Measurements from ENCODE around the gene NPC1.

NPC1 gene

GRCh38 chr18:23609390-23610023 lies 23.2 kb upstream of the NPC1 start:
- DNase-seq (ENCODE audit: low read depth in 2 of 2, low spot score in 1 of 2): no peak

GRCh38 chr18:23608211-23608610 lies 21.9 kb upstream of the NPC1 start:
- DNase-seq (ENCODE audit: low read depth in 2 of 2, low spot score in 1 of 2): no peak

GRCh38 chr18:23605941-23606340 lies 19.6 kb upstream of the NPC1 start:
- no peak for DNase-seq (ENCODE audit: low read depth in 2 of 2, low spot score in 1 of 2)

GRCh38 chr18:23599809-23600208 lies 13.5 kb upstream of the NPC1 start:
- DNase-seq (ENCODE audit: low read depth in 2 of 2, low spot score in 1 of 2): no peak

- DNase-seq (ENCODE audit: low read depth in 2 of 2, low spot score in 1 of 2): no peak
Measured at GRCh38 chr18:23596183-23596582, 9.9 kb upstream of the NPC1 start.

GRCh38 chr18:23595591-23595990 lies 9.3 kb upstream of the NPC1 start:
- no peak for DNase-seq (ENCODE audit: low read depth in 2 of 2, low spot score in 1 of 2)

- no peak for DNase-seq (ENCODE audit: low read depth in 2 of 2, low spot score in 1 of 2)
Measured at GRCh38 chr18:23593720-23594119, 7.4 kb upstream of the NPC1 start.

GRCh38 chr18:23592911-23593310 lies 6.6 kb upstream of the NPC1 start:
- no peak for DNase-seq (ENCODE audit: low read depth in 2 of 2, low spot score in 1 of 2)

GRCh38 chr18:23591011-23591410 lies 4.7 kb upstream of the NPC1 start:
- no peak for DNase-seq (ENCODE audit: low read depth in 2 of 2, low spot score in 1 of 2)

GRCh38 chr18:23588836-23589560 lies 2.7 kb upstream of the NPC1 start:
- DNase-seq (ENCODE audit: low read depth in 2 of 2, low spot score in 1 of 2): no peak

GRCh38 chr18:23587220-23587642 lies 925 bp upstream of the NPC1 start:
- DNase-seq (ENCODE audit: low read depth in 2 of 2, low spot score in 1 of 2): no peak

- DNase-seq (ENCODE audit: low read depth in 2 of 2, low spot score in 1 of 2): no peak
Measured at GRCh38 chr18:23585897-23586248, 433 bp downstream of the NPC1 start.

- DNase-seq (ENCODE audit: low read depth in 2 of 2, low spot score in 1 of 2): no peak
Measured at GRCh38 chr18:23585007-23585871, 1.1 kb downstream of the NPC1 start.

- DNase-seq (ENCODE audit: low read depth in 2 of 2, low spot score in 1 of 2): no peak
Measured at GRCh38 chr18:23584019-23584983, 2.0 kb downstream of the NPC1 start.

GRCh38 chr18:23583071-23583865 lies 3.0 kb downstream of the NPC1 start:
- no peak for DNase-seq (ENCODE audit: low read depth in 2 of 2, low spot score in 1 of 2)

- DNase-seq (ENCODE audit: low read depth in 2 of 2, low spot score in 1 of 2): no peak
Measured at GRCh38 chr18:23580677-23581367, 5.5 kb downstream of the NPC1 start.

GRCh38 chr18:23578891-23579653 lies 7.2 kb downstream of the NPC1 start:
- no peak for DNase-seq (ENCODE audit: low read depth in 2 of 2, low spot score in 1 of 2)

- no peak for DNase-seq (ENCODE audit: low read depth in 2 of 2, low spot score in 1 of 2)
Measured at GRCh38 chr18:23578067-23578701, 8.1 kb downstream of the NPC1 start.
